Bone marrow (tissue), 2 donors: ENCODE measurements around the gene PSTPIP1.
A peak's percentile ranks its signal among the peaks of the same experiment; 100 is the strongest.

Experiments
- DNase-seq, 2 donors: peaks; one replicate each; lab custom pipeline; 2025; lab: John Stamatoyannopoulos, UW

PSTPIP1 gene

GRCh38 chr15:77018796-77019505, 24.0 kb downstream of the PSTPIP1 start:
- no peak for DNase-seq

GRCh38 chr15:77019521-77020331, 24.8 kb downstream of the PSTPIP1 start:
- no peak for DNase-seq

GRCh38 chr15:77020348-77021087, 25.6 kb downstream of the PSTPIP1 start:
- DNase-seq, result no peak

GRCh38 chr15:77021088-77021481, 26.2 kb downstream of the PSTPIP1 start:
- no peak for DNase-seq

- peak in 1 of 2 donors; percentile 34 for DNase-seq
Observed at GRCh38 chr15:77021803-77022381, 27.0 kb downstream of the PSTPIP1 start.

GRCh38 chr15:77022646-77023575, 28.0 kb downstream of the PSTPIP1 start:
- no peak for DNase-seq

- DNase-seq, result no peak
Observed at GRCh38 chr15:77023576-77024272, 28.8 kb downstream of the PSTPIP1 start.

GRCh38 chr15:77024273-77025082, 29.6 kb downstream of the PSTPIP1 start:
- no peak for DNase-seq

- DNase-seq, result no peak
Observed at GRCh38 chr15:77025083-77025901, 30.4 kb downstream of the PSTPIP1 start.

- no peak for DNase-seq
Observed at GRCh38 chr15:77025941-77026411, 31.1 kb downstream of the PSTPIP1 start.

- no peak for DNase-seq
Observed at GRCh38 chr15:77026501-77027110, 31.7 kb downstream of the PSTPIP1 start.

- no peak for DNase-seq
Observed at GRCh38 chr15:77027111-77027696, 32.3 kb downstream of the PSTPIP1 start.

GRCh38 chr15:77027697-77028450, 32.9 kb downstream of the PSTPIP1 start:
- DNase-seq, result no peak

GRCh38 chr15:77028451-77029165, 33.7 kb downstream of the PSTPIP1 start:
- no peak for DNase-seq

- no peak for DNase-seq
Observed at GRCh38 chr15:77029166-77030047, 34.5 kb downstream of the PSTPIP1 start.
